Body of pancreas (tissue), 4 donors: ENCODE measurements around the gene NSD2. TPM values are rescaled to one million over a fixed set of nuclear protein-coding genes. Genes with fewer than 3 reads are reported as not detected.

Experiments used
- ATAC-seq: fragments of 150-250 bp; one replicate; pipeline ENCODE4 v1.9.1; 2016
- DNase-seq, 4 donors: peaks; one replicate each; pipeline ENCODE4 v3.0.0-alpha.2; 2019
- H3K27ac ChIP-seq, 4 donors: fragments of 200-600 bp; sonication (generic); 1 replicate in 3 of 4; 2 replicates in 1 of 4; pipeline versions ENCODE4 v1.5.1 to v1.6.1; 2016 to 2019; ENCODE audit warnings: mild to moderate bottlenecking in 1 of 4, mixed read lengths in 1 of 4, moderate library complexity in 1 of 4
- H3K27me3 ChIP-seq, 2 donors: fragments of 200-600 bp; sonication (generic); one replicate each; pipeline ENCODE4 v1.6.0; 2016; ENCODE audit warnings: mild to moderate bottlenecking in 1 of 2
- H3K36me3 ChIP-seq, 2 donors: fragments of 200-600 bp; sonication (generic); replicated peaks in 1 of 2; 2 replicates each; pipeline ENCODE4 v1.5.1; 2016; ENCODE audit warnings: low read depth in 2 of 2; ENCODE audit not compliant: insufficient read depth in 1 of 2
- H3K4me1 ChIP-seq: fragments of 200-600 bp; sonication (generic); one replicate; pipeline ENCODE4 v1.6.0; 2016
- H3K4me3 ChIP-seq, 2 donors: fragments of 200-600 bp; sonication (generic); 1 replicate in 1 of 2; 2 replicates in 1 of 2; pipeline ENCODE4 v1.5.1; 2016 to 2019
- H3K9me3 ChIP-seq, 3 donors: fragments of 200-600 bp; sonication (generic); 1 replicate in 2 of 3; 2 replicates in 1 of 3; pipeline ENCODE4 v1.5.1; 2016
- CTCF ChIP-seq, 7 experiments: fragments of 450-650 bp in 4 of 7; fragments of 200-600 bp in 3 of 7; sonication (generic) in 3 of 7; IDR thresholded peaks; one replicate each; pipeline ENCODE4 v1.5.1; 2016 to 2019; ENCODE audit warnings: antibody characterized with exemption in 7 of 7
- POLR2A ChIP-seq, 3 donors: fragments of 450-650 bp; IDR thresholded peaks; one replicate each; pipeline ENCODE4 v1.6.1; 2016; ENCODE audit warnings: antibody characterized with exemption in 3 of 3, mild to moderate bottlenecking in 2 of 3
- WGBS, 2 donors: methylation state at CpG; one replicate each; pipeline ENCODE4 v1.1.5; 2017; 5-methylcytosine and 5-hydroxymethylcytosine counted together
- intact Hi-C: fragments of 100-400 bp; cut with DNase I; formaldehyde crosslinking; loops from one replicate; pipeline ENCODE4 v1.15.1; 2023
- total RNA-seq, 2 donors: library from RNA; depleted of rRNA; stranded (reverse); fragments of >200 nt; gene quantifications; one replicate each; pipeline ENCODE4 v1.1.0, GENCODE V29; 2016

The NSD2 gene
- total RNA-seq, 2 donors from 2014 or later, result 38.1 to 40.2 TPM

- no peaks in the 10 kb centered on the region for H3K9me3 ChIP-seq
- no peaks in the 10 kb centered on the region for H3K27me3 ChIP-seq
- H3K4me3 ChIP-seq, result no peak overlapping the region
- no peak for DNase-seq
- ATAC-seq, result no peak
- no peak overlapping the region for H3K27ac ChIP-seq
- H3K36me3 ChIP-seq, result peaks cover 9 to 35% of the 10 kb centered on the region in 2 donors
- WGBS, 2 donors, result 74 to 85% methylated on average over 8 to 11 of the region's 11 CpGs
- TF ChIP-seq POLR2A (IDR thresholded peaks at IDR 0.05) (no peak), CTCF (IDR thresholded peaks at IDR 0.05) (no peak)
- intact Hi-C loops, result no loop called here
- no peaks in the 10 kb centered on the region for H3K4me1 ChIP-seq
Measured at GRCh38 chr4:1824746-1825145, 46.4 kb upstream of the NSD2 start.

GRCh38 chr4:1825326-1825725 is 45.9 kb upstream of the NSD2 start:
- Histone ChIP-seq H3K36me3 (peaks cover 9 to 35% of the 10 kb centered on the region in 2 donors), H3K27me3 (no peaks in the 10 kb centered on the region), H3K9me3 (no peaks in the 10 kb centered on the region), H3K27ac (no peak overlapping the region), H3K4me3 (no peak overlapping the region), H3K4me1 (no peaks in the 10 kb centered on the region)
- no peak for TF ChIP-seq POLR2A (IDR thresholded peaks at IDR 0.05)
- TF ChIP-seq CTCF (IDR thresholded peaks at IDR 0.05), result no peak
- intact Hi-C loops, result no loop called here
- WGBS, 2 donors, result 81 to 84% methylated on average over 19 of the region's 19 CpGs
- DNase-seq, result no peak
- ATAC-seq, result no peak

GRCh38 chr4:1826531-1827350 is 44.5 kb upstream of the NSD2 start:
- H3K9me3 ChIP-seq, result no peaks in the 10 kb centered on the region
- DNase-seq (no peak), ATAC-seq (no peak)
- no peak overlapping the region for H3K4me3 ChIP-seq
- H3K27me3 ChIP-seq, result no peaks in the 10 kb centered on the region
- no peak for TF ChIP-seq POLR2A (IDR thresholded peaks at IDR 0.05)
- no peak for TF ChIP-seq CTCF (IDR thresholded peaks at IDR 0.05)
- H3K27ac ChIP-seq, result no peak overlapping the region
- H3K4me1 ChIP-seq, result no peaks in the 10 kb centered on the region
- intact Hi-C loops, result no loop called here
- WGBS, 2 donors, result 92 to 95% methylated on average over 30 of the region's 30 CpGs
- peaks cover 9 to 40% of the 10 kb centered on the region in 2 donors for H3K36me3 ChIP-seq

GRCh38 chr4:1830234-1830633 is 41.0 kb upstream of the NSD2 start:
- TF ChIP-seq POLR2A (IDR thresholded peaks at IDR 0.05), result no peak
- TF ChIP-seq CTCF (IDR thresholded peaks at IDR 0.05), result no peak
- 98 to 100% methylated on average over 3 of the region's 3 CpGs for WGBS, 2 donors
- no peak overlapping the region for H3K27ac ChIP-seq
- no peaks in the 10 kb centered on the region for H3K4me1 ChIP-seq
- DNase-seq (no peak), ATAC-seq (no peak)
- no peak overlapping the region for H3K4me3 ChIP-seq
- H3K27me3 ChIP-seq, result no peaks in the 10 kb centered on the region
- H3K9me3 ChIP-seq, result no peaks in the 10 kb centered on the region
- peaks cover 0 to 34% of the 10 kb centered on the region in 2 donors for H3K36me3 ChIP-seq
- intact Hi-C loops, result no loop called here
